Hepatocyte (in vitro differentiated cells): ENCODE results near the gene PDLIM1.

ENCODE experiments used
- EZH2phosphoT487 ChIP-seq: fragments of 200-600 bp; sonication (generic); IDR thresholded peaks from one replicate; pipeline ENCODE4 v1.6.1; 2018; ENCODE audit warnings: antibody characterized with exemption, mild to moderate bottlenecking, low read depth, moderate library complexity; ENCODE audit not compliant: unreplicated experiment, severe bottlenecking
- TF ChIP-seq, protein P1 (sequence below): fragments of 200-600 bp; sonication (generic); IDR thresholded peaks from 2 replicates; pipeline ENCODE4 v1.5.1; 2016; ENCODE audit warnings: antibody characterized with exemption, mild to moderate bottlenecking; ENCODE audit not compliant: poor library complexity

- TF ChIP-seq, protein P1, sequence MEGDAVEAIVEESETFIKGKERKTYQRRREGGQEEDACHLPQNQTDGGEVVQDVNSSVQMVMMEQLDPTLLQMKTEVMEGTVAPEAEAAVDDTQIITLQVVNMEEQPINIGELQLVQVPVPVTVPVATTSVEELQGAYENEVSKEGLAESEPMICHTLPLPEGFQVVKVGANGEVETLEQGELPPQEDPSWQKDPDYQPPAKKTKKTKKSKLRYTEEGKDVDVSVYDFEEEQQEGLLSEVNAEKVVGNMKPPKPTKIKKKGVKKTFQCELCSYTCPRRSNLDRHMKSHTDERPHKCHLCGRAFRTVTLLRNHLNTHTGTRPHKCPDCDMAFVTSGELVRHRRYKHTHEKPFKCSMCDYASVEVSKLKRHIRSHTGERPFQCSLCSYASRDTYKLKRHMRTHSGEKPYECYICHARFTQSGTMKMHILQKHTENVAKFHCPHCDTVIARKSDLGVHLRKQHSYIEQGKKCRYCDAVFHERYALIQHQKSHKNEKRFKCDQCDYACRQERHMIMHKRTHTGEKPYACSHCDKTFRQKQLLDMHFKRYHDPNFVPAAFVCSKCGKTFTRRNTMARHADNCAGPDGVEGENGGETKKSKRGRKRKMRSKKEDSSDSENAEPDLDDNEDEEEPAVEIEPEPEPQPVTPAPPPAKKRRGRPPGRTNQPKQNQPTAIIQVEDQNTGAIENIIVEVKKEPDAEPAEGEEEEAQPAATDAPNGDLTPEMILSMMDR = no peak
- no peak for TF ChIP-seq EZH2phosphoT487
Observed at GRCh38 chr10:95248989-95249388, 41.8 kb downstream of the PDLIM1 start.
